ENCODE data around the gene OPN3. TPM values are rescaled to one million over a fixed set of nuclear protein-coding genes. Genes with fewer than 3 reads are reported as not detected.

OPN3 gene
- total and polyA plus RNA-seq, 2 donors (not counting 1 experiment from before 2014, with no cell fraction given): 21.0 to 29.6 TPM

GRCh38 chr1:241550318-241550717, 89.9 kb downstream of the OPN3 start:
- WGBS (ENCODE audit: insufficient coverage): no CpG with 5 or more reads among the region's 1 CpG
- H3K4me1 ChIP-seq (ENCODE audit: control insufficient read depth in 2 of 2, insufficient read depth in 2 of 2, low read length in 2 of 2): peaks cover 41 to 43% of the 10 kb centered on the region in 2 donors
- intact Hi-C loops (cut with micrococcal nuclease): loop anchor here (5.0 kb wide), 2 partner anchors 47 to 77 kb away; no protein-coding TSS in a partner anchor
- no peak overlapping the region for H3K9ac ChIP-seq (ENCODE audit: low read length)
- no peak for ATAC-seq (ENCODE audit: low read depth)
- no peak overlapping the region for H2AFZ ChIP-seq (ENCODE audit: insufficient read depth, low read depth, low read length, poor library complexity, severe bottlenecking)
- Mint-ChIP-seq H3K27ac (peak overlapping the region; percentile 99), H3K27me3 (peaks cover 3% of the 10 kb centered on the region), H3K9me3 (ENCODE audit: insufficient read depth) (no peaks in the 10 kb centered on the region), H3K4me1 (peaks cover 64% of the 10 kb centered on the region), H3K4me3 (no peak overlapping the region)
- H4K20me1 ChIP-seq (ENCODE audit: control insufficient read depth, insufficient read depth, low read length, poor library complexity, severe bottlenecking): no peaks in the 10 kb centered on the region
- CTCF ChIA-PET: interaction anchor here (0.7 to 4.0 kb wide), 5 partner anchors 11 to 76 kb away, joined by 3 to 35 read pairs (median 4); partner anchors contain the start of gene KMO
- POLR2A ChIA-PET: interaction anchor here (1.5 to 3.6 kb wide), 2 partner anchors 13 to 17 kb away, joined by 4 to 43 read pairs; partner anchors contain the start of gene KMO
- peaks cover 45% of the 10 kb centered on the region for H3K79me2 ChIP-seq (ENCODE audit: control insufficient read depth, insufficient read depth, low read length)
- peak overlapping the region; percentile 95 to 97 for H3K27ac ChIP-seq (ENCODE audit: low read length in 2 of 2)
- H3K36me3 ChIP-seq (replicated peaks in 1 of 2; ENCODE audit: control extremely low read depth in 1 of 2, control insufficient read depth in 1 of 2, extremely low read depth in 1 of 2, insufficient read depth in 2 of 2, low read length in 1 of 2): peaks cover 0 to 5% of the 10 kb centered on the region in 2 experiments
- no peak for DNase-seq
- TF ChIP-seq EZH2 (IDR thresholded peaks at IDR 0.05; ENCODE audit: borderline replicate concordance, insufficient read depth, low read depth, low read length, poor library complexity, severe bottlenecking): no peak
- TF ChIP-seq, protein P1, sequence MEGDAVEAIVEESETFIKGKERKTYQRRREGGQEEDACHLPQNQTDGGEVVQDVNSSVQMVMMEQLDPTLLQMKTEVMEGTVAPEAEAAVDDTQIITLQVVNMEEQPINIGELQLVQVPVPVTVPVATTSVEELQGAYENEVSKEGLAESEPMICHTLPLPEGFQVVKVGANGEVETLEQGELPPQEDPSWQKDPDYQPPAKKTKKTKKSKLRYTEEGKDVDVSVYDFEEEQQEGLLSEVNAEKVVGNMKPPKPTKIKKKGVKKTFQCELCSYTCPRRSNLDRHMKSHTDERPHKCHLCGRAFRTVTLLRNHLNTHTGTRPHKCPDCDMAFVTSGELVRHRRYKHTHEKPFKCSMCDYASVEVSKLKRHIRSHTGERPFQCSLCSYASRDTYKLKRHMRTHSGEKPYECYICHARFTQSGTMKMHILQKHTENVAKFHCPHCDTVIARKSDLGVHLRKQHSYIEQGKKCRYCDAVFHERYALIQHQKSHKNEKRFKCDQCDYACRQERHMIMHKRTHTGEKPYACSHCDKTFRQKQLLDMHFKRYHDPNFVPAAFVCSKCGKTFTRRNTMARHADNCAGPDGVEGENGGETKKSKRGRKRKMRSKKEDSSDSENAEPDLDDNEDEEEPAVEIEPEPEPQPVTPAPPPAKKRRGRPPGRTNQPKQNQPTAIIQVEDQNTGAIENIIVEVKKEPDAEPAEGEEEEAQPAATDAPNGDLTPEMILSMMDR (IDR thresholded peaks at IDR 0.05): no peak
- peaks cover 0 to 4% (median 0%) of the 10 kb centered on the region in 3 donors for H3K9me3 ChIP-seq (ENCODE audit: control extremely low read depth in 1 of 3, control insufficient read depth in 2 of 3, insufficient read depth in 1 of 3, low read length in 2 of 3)
- H3K4me3 ChIP-seq (ENCODE audit: control extremely low read depth in 1 of 5, extremely low read depth in 1 of 5, insufficient read depth in 1 of 5, low read depth in 2 of 5, low read length in 4 of 5): no peak overlapping the region
- no peak overlapping the region for H3K4me2 ChIP-seq (replicated peaks; ENCODE audit: low read depth, low read length, poor library complexity, severe bottlenecking)
- no peaks in the 10 kb centered on the region for H3K27me3 ChIP-seq (replicated peaks in 1 of 4; ENCODE audit: control extremely low read depth in 1 of 4, control insufficient read depth in 3 of 4, insufficient read depth in 4 of 4, low read length in 3 of 4)

GRCh38 chr1:241548008-241548407, 92.2 kb downstream of the OPN3 start:
- ChIA-PET CTCF (no interaction called here), POLR2A (interaction anchor here (0.6 kb wide), 1 partner anchor 241 kb away, joined by 5 read pairs; no protein-coding TSS in a partner anchor)
- Mint-ChIP-seq H3K9me3 (ENCODE audit: insufficient read depth) (no peaks in the 10 kb centered on the region), H3K4me1 (peaks cover 62% of the 10 kb centered on the region), H3K27ac (peak overlapping the region; percentile 57), H3K4me3 (no peak overlapping the region), H3K27me3 (peaks cover 3% of the 10 kb centered on the region)
- Histone ChIP-seq H3K9me3 (ENCODE audit: control extremely low read depth in 1 of 3, control insufficient read depth in 2 of 3, insufficient read depth in 1 of 3, low read length in 2 of 3) (peaks cover 0 to 4% (median 1%) of the 10 kb centered on the region in 3 donors), H3K79me2 (ENCODE audit: control insufficient read depth, insufficient read depth, low read length) (peaks cover 51% of the 10 kb centered on the region), H3K4me3 (ENCODE audit: control extremely low read depth in 1 of 5, extremely low read depth in 1 of 5, insufficient read depth in 1 of 5, low read depth in 2 of 5, low read length in 4 of 5) (no peak overlapping the region), H4K20me1 (ENCODE audit: control insufficient read depth, insufficient read depth, low read length, poor library complexity, severe bottlenecking) (no peaks in the 10 kb centered on the region), H3K36me3 (replicated peaks in 1 of 2; ENCODE audit: control extremely low read depth in 1 of 2, control insufficient read depth in 1 of 2, extremely low read depth in 1 of 2, insufficient read depth in 2 of 2, low read length in 1 of 2) (peaks cover 0 to 4% of the 10 kb centered on the region in 2 experiments), H3K4me2 (replicated peaks; ENCODE audit: low read depth, low read length, poor library complexity, severe bottlenecking) (no peak overlapping the region), H3K27ac (ENCODE audit: low read length in 2 of 2) (peak overlapping the region in 1 of 2 donors; percentile 63), H3K9ac (ENCODE audit: low read length) (no peak overlapping the region), H3K4me1 (ENCODE audit: control insufficient read depth in 2 of 2, insufficient read depth in 2 of 2, low read length in 2 of 2) (peaks cover 30 to 37% of the 10 kb centered on the region in 2 donors), H2AFZ (ENCODE audit: insufficient read depth, low read depth, low read length, poor library complexity, severe bottlenecking) (no peak overlapping the region), H3K27me3 (replicated peaks in 1 of 4; ENCODE audit: control extremely low read depth in 1 of 4, control insufficient read depth in 3 of 4, insufficient read depth in 4 of 4, low read length in 3 of 4) (no peaks in the 10 kb centered on the region)
- intact Hi-C loops (cut with micrococcal nuclease): no loop called here
- TF ChIP-seq, protein P1 (IDR thresholded peaks at IDR 0.05): no peak
- no peak for TF ChIP-seq EZH2 (IDR thresholded peaks at IDR 0.05; ENCODE audit: borderline replicate concordance, insufficient read depth, low read depth, low read length, poor library complexity, severe bottlenecking)
- DNase-seq (no peak), ATAC-seq (ENCODE audit: low read depth) (no peak)
- no CpG with 5 or more reads among the region's 2 CpGs for WGBS (ENCODE audit: insufficient coverage)

Measured in B cell (primary cell).